ENCODE results near the gene DGCR2. TPM values are rescaled to one million over a fixed set of nuclear protein-coding genes. Genes with fewer than 3 reads are reported as not detected.
"Not testable (repeated sequence)": the region's sequence is repeated elsewhere in the genome, so short reads cannot be mapped to it uniquely, and the experiment has no call there.

Gene DGCR2
- total and polyA plus RNA-seq, 2 experiments from 2014 or later = 65.8 to 82.1 TPM

DNA sequence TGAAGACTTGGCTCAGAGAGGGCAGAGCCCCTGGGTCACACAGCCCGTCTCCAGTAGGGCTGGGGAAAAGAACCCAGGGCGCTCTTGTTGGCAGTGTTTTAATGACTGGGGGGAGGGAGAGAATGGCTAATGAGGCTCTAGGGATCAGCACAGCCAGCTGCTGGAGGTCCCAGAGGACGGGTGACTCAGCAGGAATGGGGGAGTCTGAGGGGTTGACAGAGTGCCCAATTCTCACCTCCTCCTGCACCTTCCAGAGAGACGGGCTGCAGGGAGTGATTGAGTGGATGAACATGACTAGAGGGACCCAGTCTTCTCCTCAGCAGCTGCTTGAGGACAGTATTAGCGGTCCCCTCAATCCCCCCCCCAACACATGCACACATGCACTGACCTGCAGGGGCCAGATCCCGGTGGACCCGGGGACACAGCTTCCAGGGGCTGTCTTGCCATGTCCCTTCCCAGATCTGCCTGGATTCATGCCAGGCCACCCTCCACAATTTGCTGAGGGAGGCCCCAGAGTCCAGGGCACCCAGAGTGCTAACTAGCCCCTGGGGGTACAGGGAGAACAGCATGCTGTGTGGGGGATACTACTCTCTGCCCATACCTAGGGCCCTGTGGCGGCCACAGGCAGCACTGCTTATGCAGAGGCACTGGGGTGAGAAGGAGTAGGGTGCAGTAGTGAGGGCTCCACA lies 94.7 kb downstream of the DGCR2 start:
- not testable (repeated sequence) for H3K36me3 ChIP-seq; H3K27ac ChIP-seq; DNase-seq (ENCODE audit: low read depth in 1 of 2, low spot score in 1 of 2); H3K9me3 ChIP-seq (ENCODE audit: low read depth); H3K4me1 ChIP-seq (ENCODE audit: low read depth); H3K4me3 ChIP-seq
- peaks cover 47% of the 10 kb centered on the region for H3K27me3 ChIP-seq

- not testable (repeated sequence) for H3K4me3 ChIP-seq; H3K4me1 ChIP-seq (ENCODE audit: low read depth); DNase-seq (ENCODE audit: low read depth in 1 of 2, low spot score in 1 of 2); H3K36me3 ChIP-seq; H3K9me3 ChIP-seq (ENCODE audit: low read depth); H3K27ac ChIP-seq
- peaks cover 42% of the 10 kb centered on the region for H3K27me3 ChIP-seq
Measured at GRCh38 chr22:19026080-19026479, 96.1 kb downstream of the DGCR2 start.

- DNase-seq (ENCODE audit: low read depth in 1 of 2, low spot score in 1 of 2); H3K36me3 ChIP-seq; H3K4me3 ChIP-seq: not testable (repeated sequence)
Measured at GRCh38 chr22:19024956-19025489, 97.2 kb downstream of the DGCR2 start.

DNA sequence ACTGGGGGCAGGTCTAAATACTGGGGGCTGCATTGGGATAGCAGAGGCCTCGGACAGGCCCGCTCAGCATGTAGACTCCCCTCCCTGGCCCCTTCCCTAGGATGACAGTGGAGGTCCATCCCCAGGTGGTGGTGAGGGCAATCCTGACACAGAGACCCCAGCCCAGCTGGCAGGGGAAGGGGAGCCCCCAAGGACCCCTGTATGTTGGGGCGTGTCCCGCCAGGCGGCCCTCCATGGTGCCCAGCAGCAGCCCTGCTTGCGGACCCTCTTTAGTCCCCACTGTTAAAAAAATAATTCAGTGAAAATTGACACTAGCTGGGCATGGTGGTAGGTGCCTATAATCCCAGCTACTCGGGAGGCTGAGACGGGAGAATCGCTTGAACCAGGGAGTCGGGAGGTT lies 98.3 kb downstream of the DGCR2 start:
- peaks cover 29% of the 10 kb centered on the region for H3K27me3 ChIP-seq
- H3K4me1 ChIP-seq (ENCODE audit: low read depth); H3K4me3 ChIP-seq; DNase-seq (ENCODE audit: low read depth in 1 of 2, low spot score in 1 of 2); H3K36me3 ChIP-seq; H3K27ac ChIP-seq; H3K9me3 ChIP-seq (ENCODE audit: low read depth): not testable (repeated sequence)

More at GRCh38 chr22:19024956-19025489, 97.2 kb downstream of the DGCR2 start:
- H3K27me3 ChIP-seq = peaks cover 32% of the 10 kb centered on the region
- H3K4me1 ChIP-seq (ENCODE audit: low read depth); H3K9me3 ChIP-seq (ENCODE audit: low read depth); H3K27ac ChIP-seq: not testable (repeated sequence)

DNA sequence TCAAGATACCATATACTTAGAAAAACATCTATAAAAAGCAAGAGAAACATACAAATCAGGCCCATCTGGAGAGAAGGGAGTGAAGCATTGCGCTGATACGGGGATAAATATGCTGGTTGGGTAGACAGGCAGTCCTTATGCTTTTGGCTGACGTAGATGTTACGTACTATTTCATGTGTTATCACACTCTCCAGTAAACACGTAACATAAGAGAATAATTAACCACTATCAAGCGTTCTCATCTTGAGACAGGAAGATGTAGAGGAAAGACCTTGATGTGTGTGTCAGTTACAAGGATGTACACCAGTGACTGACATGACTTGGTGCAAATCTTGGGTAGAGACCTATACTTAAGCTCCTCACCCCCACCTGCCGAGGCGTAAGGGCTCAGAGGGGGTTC lies 99.5 kb downstream of the DGCR2 start:
- H3K27ac ChIP-seq = no peak overlapping the region
- no peaks in the 10 kb centered on the region for H3K9me3 ChIP-seq (ENCODE audit: low read depth)
- peaks cover 20% of the 10 kb centered on the region for H3K27me3 ChIP-seq
- DNase-seq (ENCODE audit: low read depth in 1 of 2, low spot score in 1 of 2) = no peak
- H3K36me3 ChIP-seq = no peaks in the 10 kb centered on the region
- no peak overlapping the region for H3K4me3 ChIP-seq
- no peaks in the 10 kb centered on the region for H3K4me1 ChIP-seq (ENCODE audit: low read depth)
- TF ChIP-seq CTCF (IDR thresholded peaks at IDR 0.05; ENCODE audit: low read depth, low read length) = no peak

DNA sequence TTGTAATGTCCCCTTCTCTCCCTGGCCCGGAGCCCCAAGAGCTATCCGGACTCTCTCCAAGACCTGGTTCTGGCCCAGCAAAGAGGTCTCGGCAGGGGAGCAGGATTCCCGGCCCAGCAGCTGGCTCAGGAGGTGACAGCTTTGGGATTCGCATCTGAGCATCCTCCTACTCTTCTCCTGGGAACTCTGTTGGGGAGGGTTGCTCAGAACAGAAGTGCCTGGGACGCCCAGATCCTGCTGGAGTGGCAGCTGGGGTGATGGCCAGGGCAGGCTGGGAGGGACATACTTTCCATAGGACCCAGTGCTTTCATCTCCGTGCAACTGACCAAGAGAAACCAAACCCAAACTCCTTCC lies 102.6 kb downstream of the DGCR2 start:
- Histone ChIP-seq H3K36me3 (no peaks in the 10 kb centered on the region), H3K9me3 (ENCODE audit: low read depth) (no peaks in the 10 kb centered on the region), H3K4me1 (ENCODE audit: low read depth) (no peaks in the 10 kb centered on the region), H3K4me3 (no peak overlapping the region), H3K27me3 (peaks cover 12% of the 10 kb centered on the region), H3K27ac (no peak overlapping the region)
- TF ChIP-seq CTCF (IDR thresholded peaks at IDR 0.05; ENCODE audit: low read depth, low read length) = no peak
- no peak for DNase-seq (ENCODE audit: low read depth in 1 of 2, low spot score in 1 of 2)

DNA sequence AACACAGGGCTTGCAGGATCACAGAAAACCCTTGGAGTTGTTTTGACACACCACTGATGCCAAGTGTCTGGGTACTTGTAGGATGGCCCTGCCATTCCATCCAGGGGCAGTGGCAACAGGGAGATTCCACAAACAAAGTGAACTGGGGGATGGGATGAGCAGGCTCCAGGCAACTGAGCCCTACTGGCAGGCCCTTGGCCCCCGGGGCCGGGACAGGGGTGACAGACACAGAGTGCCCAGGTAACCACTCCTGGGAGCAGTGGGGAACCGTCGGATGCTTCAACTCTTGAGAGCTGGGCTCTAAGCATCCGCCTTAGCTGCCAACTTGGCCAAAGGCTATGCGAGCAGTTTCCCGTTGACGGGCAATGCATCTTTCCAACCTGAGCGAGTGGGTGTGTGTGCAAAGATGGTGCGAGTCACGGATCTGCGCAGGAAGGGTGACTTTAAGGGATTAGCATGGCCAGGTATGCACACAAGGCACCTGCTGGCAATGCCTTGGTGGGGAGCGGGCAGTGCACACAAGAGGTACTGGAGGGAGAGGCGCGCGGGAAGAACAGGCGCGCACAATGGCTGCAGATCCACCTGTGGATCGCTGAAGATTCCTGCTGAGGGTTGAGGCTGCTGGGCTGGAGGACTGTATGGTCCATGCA lies 103.1 kb downstream of the DGCR2 start:
- H3K4me3 ChIP-seq = no peak overlapping the region
- TF ChIP-seq CTCF (IDR thresholded peaks at IDR 0.05; ENCODE audit: low read depth, low read length) = no peak
- no peaks in the 10 kb centered on the region for H3K9me3 ChIP-seq (ENCODE audit: low read depth)
- H3K27ac ChIP-seq = no peak overlapping the region
- H3K4me1 ChIP-seq (ENCODE audit: low read depth) = no peaks in the 10 kb centered on the region
- peaks cover 12% of the 10 kb centered on the region for H3K27me3 ChIP-seq
- no peaks in the 10 kb centered on the region for H3K36me3 ChIP-seq
- no peak for DNase-seq (ENCODE audit: low read depth in 1 of 2, low spot score in 1 of 2)

Data from cardiac muscle cell (in vitro differentiated cells and primary cell).